ENCODE data around the gene SUN1.

GRCh38 chr7:895451-896052 is 63.3 kb downstream of the SUN1 start:
- TF ChIP-seq CTCF (IDR thresholded peaks at IDR 0.05) (no peak), POLR2AphosphoS5 (IDR thresholded peaks at IDR 0.05) (no peak)

All from breast epithelium (tissue), 3 donors.